ENCODE results near the gene SDS. TPM values are rescaled to one million over a fixed set of nuclear protein-coding genes. Genes with fewer than 3 reads are reported as not detected.

The SDS gene
- total RNA-seq, 4 donors from 2014 or later, result 0.90 TPM; not detected in 3

- Histone ChIP-seq H3K27me3 (no peaks in the 10 kb centered on the region), H3K36me3 (no peaks in the 10 kb centered on the region), H3K4me1 (no peaks in the 10 kb centered on the region), H3K4me3 (no peak overlapping the region), H3K9me3 (no peaks in the 10 kb centered on the region), H3K27ac (no peak overlapping the region)
- TF ChIP-seq POLR2A (IDR thresholded peaks at IDR 0.05), result no peak
- no peak for TF ChIP-seq EP300 (IDR thresholded peaks at IDR 0.05)
- TF ChIP-seq, protein P1, sequence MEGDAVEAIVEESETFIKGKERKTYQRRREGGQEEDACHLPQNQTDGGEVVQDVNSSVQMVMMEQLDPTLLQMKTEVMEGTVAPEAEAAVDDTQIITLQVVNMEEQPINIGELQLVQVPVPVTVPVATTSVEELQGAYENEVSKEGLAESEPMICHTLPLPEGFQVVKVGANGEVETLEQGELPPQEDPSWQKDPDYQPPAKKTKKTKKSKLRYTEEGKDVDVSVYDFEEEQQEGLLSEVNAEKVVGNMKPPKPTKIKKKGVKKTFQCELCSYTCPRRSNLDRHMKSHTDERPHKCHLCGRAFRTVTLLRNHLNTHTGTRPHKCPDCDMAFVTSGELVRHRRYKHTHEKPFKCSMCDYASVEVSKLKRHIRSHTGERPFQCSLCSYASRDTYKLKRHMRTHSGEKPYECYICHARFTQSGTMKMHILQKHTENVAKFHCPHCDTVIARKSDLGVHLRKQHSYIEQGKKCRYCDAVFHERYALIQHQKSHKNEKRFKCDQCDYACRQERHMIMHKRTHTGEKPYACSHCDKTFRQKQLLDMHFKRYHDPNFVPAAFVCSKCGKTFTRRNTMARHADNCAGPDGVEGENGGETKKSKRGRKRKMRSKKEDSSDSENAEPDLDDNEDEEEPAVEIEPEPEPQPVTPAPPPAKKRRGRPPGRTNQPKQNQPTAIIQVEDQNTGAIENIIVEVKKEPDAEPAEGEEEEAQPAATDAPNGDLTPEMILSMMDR (IDR thresholded peaks at IDR 0.05), result no peak
- WGBS, 2 donors, result 82 to 85% methylated on average over 9 of the region's 9 CpGs
- no peak for DNase-seq (ENCODE audit: low spot score in 2 of 2)
Observed at GRCh38 chr12:113414519-113415038, 10.9 kb upstream of the SDS start.

- no peaks in the 10 kb centered on the region for H3K27me3 ChIP-seq
- no peak overlapping the region for H3K27ac ChIP-seq
- DNase-seq (ENCODE audit: low spot score in 2 of 2), result no peak
- TF ChIP-seq EP300 (IDR thresholded peaks at IDR 0.05) (no peak), POLR2A (IDR thresholded peaks at IDR 0.05) (no peak)
- TF ChIP-seq, protein P1 (IDR thresholded peaks at IDR 0.05), result no peak
- H3K36me3 ChIP-seq, result no peaks in the 10 kb centered on the region
- no peaks in the 10 kb centered on the region for H3K9me3 ChIP-seq
- H3K4me1 ChIP-seq, result no peaks in the 10 kb centered on the region
- H3K4me3 ChIP-seq, result no peak overlapping the region
- 55 to 59% methylated on average over 11 of the region's 11 CpGs for WGBS, 2 donors
Observed at GRCh38 chr12:113413488-113413939, 9.8 kb upstream of the SDS start.

- Histone ChIP-seq H3K4me3 (no peak overlapping the region), H3K4me1 (no peaks in the 10 kb centered on the region), H3K9me3 (no peaks in the 10 kb centered on the region), H3K27ac (no peak overlapping the region), H3K36me3 (no peaks in the 10 kb centered on the region), H3K27me3 (no peaks in the 10 kb centered on the region)
- TF ChIP-seq POLR2A (IDR thresholded peaks at IDR 0.05) (no peak), EP300 (IDR thresholded peaks at IDR 0.05) (no peak)
- TF ChIP-seq, protein P1 (IDR thresholded peaks at IDR 0.05), result no peak
- DNase-seq (ENCODE audit: low spot score in 2 of 2), result no peak
- 49 to 75% methylated on average over 7 to 9 of the region's 9 CpGs for WGBS, 2 donors
Observed at GRCh38 chr12:113409462-113410124, 5.9 kb upstream of the SDS start.

DNA sequence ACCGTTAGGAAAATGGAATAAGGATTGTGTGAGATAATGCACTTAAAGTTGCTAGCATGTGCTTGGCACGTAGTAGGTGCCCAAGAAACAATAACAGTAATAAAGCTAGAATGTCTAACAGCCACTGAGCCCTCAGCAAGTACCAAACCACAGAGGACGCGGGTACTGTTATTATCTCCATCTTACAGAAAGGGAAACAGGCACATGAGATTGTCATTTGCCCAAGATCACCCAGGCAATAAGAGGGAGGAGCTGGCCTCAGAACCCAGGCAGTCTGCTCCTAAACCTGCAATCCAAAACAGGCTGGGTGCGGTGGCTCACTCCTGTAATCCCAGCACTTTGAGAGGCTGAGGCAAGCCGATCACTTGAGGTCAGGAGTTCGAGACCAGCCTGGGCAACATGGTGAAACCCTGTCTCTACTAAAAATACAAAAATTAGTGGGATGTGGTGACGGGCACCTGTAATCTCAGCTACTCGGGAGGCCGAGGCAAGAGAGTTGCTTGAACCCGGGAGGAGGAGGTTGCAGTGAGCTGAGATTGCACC lies 5.1 kb upstream of the SDS start:
- Histone ChIP-seq H3K27me3 (no peaks in the 10 kb centered on the region), H3K4me3 (no peak overlapping the region), H3K36me3 (no peaks in the 10 kb centered on the region), H3K27ac (no peak overlapping the region), H3K4me1 (peaks cover 0 to 3% (median 0%) of the 10 kb centered on the region in 4 donors), H3K9me3 (no peaks in the 10 kb centered on the region)
- TF ChIP-seq EP300 (IDR thresholded peaks at IDR 0.05) (no peak), POLR2A (IDR thresholded peaks at IDR 0.05) (no peak)
- TF ChIP-seq, protein P1 (IDR thresholded peaks at IDR 0.05), result no peak
- WGBS, 2 donors, result 90 to 91% methylated on average over 11 of the region's 11 CpGs
- no peak for DNase-seq (ENCODE audit: low spot score in 2 of 2)

GRCh38 chr12:113407931-113408600 lies 4.4 kb upstream of the SDS start:
- Histone ChIP-seq H3K36me3 (no peaks in the 10 kb centered on the region), H3K4me1 (peaks cover 0 to 6% (median 0%) of the 10 kb centered on the region in 4 donors), H3K4me3 (no peak overlapping the region), H3K9me3 (no peaks in the 10 kb centered on the region), H3K27ac (peak overlapping the region in 1 of 4 donors; percentile 43), H3K27me3 (no peaks in the 10 kb centered on the region)
- 65 to 70% methylated on average over 6 of the region's 6 CpGs for WGBS, 2 donors
- DNase-seq (ENCODE audit: low spot score in 2 of 2), result no peak
- TF ChIP-seq POLR2A (IDR thresholded peaks at IDR 0.05) (no peak), EP300 (IDR thresholded peaks at IDR 0.05) (no peak)
- TF ChIP-seq, protein P1 (IDR thresholded peaks at IDR 0.05), result no peak
